Fibroblast of upper back skin (primary cell): ENCODE data around the gene SLIT1.

ENCODE experiments used
- DNase-seq: peaks from one replicate; pipeline ENCODE4 v3.0.0-alpha.2; 2013

SLIT1 gene

DNA sequence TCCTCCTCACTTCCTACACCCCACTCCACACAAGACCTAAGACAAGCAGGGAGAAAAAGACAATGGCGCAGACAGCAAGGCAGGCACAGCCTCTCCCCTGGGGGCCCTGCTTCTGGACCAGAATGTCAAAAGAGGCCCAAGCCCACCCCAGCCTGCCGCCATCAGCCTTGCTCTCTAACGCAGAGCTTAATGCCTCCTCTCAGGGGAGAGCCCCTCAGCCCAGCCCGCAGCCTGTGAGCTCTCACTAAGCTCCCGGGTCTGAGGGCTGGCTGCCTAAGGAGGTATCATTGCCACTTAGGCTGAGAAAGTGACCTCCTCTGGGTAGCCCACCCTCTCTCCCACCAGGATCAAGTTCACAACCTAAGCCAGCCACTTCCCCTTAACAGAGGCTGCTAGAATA lies 16.7 kb downstream of the SLIT1 start:
- no peak for DNase-seq

DNA sequence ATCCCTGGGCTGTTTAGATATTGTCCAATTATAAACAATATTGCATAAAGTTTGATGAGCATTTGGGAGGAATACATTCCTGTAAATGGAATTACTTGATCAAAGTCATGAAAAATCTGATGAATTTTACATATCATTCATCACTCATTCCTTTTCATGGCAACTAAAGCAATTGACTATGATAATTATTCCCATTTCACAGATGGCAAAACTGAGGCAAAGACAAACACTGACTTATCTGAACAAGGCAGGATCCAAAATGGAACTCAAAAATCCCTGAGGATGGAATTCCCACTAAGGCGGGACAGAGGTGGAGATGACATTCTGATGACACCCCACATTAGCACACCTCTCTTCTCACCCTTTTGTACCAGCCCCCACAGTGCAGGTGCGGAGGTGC lies 17.1 kb downstream of the SLIT1 start:
- no peak for DNase-seq

DNA sequence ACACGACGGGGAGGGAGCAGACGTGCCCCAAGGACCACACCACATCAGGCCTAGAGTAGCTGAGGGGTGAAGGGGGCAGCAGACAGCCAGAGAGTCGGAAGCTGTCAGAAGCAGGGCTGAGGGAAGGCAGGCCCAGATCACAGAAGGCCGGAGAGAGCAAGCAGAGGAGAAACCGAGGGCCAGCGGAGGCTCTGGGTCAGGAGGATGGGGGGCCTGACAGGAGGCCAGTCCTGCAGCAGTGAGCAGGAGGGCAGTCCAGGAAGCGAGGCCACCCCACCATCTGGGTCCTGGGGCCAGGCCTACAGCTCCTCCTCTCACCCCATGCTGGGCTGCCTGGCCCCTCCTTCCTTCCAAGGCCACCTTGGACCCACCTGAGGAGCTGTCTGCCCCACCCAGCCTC lies 20.3 kb downstream of the SLIT1 start:
- DNase-seq = no peak

DNA sequence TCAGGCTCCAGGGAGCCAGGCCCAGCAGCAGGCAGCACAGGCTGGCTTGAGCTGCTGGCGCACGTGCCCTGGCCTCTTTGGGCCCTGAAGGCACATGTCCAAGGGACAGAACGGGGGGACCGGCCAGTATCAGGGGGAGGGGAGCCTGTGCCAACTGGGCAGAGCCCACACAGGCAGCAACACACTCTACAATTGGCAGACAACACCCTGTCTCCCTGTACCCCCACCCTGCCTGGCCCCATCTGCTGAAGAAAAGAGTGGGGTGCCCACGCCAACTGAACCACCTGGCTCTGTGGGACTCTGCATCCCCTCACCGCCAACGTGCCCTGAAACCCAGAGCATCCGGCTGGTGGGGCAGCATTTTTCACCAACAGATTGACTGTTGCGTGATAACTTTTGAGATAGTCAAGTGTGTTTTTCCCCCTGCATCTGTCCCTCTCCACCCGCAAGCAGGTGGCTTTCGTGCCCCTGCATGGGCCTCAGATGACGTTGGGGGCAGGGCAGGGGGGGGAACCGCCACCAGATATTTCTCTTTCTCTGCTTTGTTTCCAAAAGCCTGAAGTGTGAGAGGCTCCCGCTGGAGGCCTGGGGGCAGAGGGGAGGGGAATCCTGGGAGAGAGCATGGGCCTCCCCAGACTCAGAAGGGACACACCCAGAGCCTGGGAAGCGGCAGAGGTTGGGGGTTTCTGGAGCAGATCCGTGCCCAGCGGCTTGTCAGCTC lies 21.8 kb downstream of the SLIT1 start:
- DNase-seq = no peak

DNA sequence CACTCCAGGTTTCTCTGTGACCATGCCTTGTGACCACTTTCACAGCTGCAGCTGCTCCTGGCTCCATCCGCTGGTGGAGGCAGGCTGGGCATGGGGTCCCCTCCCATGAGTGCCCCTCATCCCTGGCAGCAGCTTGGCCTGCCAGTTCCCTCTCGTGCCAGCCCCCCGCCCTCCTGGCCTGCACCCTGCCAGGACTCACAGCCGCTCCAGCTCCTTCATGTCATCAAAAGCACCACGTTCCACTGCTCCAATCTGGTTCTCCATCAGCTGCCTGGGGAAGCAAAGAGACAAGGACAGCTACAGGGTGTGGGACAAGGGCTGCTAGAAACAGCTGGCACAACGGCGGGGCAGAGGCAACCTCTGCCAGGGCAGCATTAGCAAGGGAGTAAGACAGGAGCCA lies 22.6 kb downstream of the SLIT1 start:
- DNase-seq = no peak

DNA sequence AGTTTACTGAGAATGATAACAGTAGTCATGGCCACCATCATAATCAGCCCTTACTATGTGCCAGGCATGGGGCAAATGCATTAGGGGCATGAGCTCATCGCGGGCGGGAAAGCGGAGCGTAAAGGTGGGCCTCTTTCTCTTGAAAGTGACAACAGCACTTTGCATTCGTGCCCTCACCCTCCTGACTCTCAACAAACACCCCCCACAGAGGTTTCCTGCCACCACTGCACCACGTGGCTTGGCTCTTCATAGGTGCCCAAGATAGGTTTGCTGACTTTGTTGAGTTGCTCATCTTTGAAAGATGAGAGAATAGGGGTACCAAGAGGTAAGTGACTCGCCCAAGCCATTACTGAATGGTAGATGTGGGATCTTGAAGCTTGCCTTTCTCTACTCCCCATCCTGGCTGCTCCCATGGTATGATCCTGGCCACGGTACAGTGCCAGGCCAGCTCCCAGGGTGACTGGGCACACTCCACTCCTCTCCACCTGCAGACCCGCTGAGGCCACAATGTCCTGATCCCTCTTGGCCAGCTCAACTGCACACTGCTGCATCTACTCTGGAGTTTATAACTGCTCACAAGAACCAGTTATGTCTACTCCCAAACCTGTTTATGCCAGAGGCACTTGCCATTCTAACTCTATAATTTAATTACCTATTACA lies 26.0 kb downstream of the SLIT1 start:
- DNase-seq = no peak

DNA sequence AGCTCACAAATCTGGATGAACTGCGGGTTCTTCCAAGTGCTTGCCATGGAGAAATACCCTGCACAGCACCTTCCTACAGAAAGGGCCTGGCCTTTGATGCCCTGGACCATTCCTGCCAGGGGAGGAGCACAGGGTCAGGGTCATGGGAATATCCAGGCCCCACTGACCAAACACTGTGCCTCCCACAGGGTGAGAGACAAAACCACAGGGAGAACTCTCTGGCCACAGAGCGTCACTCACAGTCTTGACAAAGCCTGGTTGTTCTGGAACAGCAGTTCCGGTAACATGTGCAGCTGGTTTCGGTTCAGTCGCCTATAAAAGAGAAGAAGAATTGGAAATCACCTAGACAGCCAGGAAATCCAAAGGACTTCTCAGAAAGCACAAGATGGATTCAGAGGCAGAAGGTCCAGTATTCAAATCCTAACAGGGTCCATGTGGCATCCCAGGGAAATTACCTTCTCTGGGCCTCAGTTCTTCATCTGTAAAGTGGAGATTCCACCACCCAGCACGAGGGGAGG lies 28.1 kb downstream of the SLIT1 start:
- DNase-seq = no peak

DNA sequence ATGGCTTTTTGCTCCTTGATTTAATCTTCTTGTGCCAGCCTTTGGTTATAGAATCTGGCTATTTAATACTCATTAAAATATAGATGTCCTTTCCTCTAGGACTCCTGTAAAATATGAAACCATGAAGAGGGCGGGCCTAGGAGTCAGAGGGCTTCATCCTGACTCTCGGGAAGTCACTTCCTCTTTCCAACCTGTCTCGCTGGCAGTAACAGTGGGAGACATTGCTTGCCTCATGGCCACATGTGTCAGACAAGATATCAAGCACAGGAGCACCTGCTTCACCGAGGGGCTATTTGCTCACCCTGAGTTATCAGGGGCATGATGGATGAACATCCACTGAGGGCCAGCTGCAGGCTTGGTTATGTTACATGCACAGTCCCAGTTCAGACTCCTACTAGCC lies 31.0 kb downstream of the SLIT1 start:
- no peak for DNase-seq

DNA sequence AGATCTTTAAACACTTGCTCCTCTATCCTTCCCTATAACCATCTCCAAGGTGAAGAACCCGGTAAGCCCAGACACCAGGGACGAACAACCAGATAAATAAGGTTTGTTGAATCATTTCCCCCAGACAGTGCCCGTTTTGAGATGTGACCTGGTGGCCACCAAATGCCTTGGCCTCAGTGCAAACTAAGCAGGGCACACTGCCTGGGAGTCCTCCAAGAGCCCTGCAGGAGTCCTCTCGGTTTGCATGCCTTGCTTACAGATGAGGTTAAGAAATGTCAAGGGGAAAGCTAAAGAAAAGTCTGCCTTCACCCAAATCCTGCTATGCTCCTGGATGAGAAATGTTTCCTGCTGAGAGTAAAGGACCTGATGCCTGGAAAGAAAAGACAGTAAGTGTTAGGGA lies 31.6 kb downstream of the SLIT1 start:
- DNase-seq = no peak

DNA sequence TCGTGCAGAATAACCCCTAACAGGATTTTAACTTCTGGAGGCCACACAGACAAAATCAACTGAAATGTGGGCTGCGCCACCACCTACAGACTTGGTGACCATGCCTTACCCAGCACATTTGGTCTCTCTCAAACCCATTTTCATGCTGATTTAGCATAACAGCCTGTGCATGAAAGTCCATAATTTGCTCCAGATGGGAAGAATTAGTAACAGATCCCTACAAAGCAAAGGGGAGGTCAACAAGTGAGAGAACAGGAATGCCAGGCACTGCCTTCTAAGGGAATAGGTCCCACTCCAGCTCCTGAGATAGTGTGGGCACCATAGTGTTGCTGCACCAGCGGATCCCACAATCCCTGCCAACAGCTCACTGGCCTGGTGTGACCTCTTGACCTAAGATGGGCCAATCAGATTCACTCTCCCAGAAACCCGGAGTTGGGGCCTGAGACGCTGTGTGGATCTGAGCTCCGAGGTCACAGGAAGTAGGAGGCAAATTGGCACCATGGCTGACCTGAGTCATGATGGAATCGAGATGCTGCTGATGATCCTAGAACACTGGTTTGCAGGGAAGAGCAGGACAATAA lies 32.4 kb downstream of the SLIT1 start:
- no peak for DNase-seq

DNA sequence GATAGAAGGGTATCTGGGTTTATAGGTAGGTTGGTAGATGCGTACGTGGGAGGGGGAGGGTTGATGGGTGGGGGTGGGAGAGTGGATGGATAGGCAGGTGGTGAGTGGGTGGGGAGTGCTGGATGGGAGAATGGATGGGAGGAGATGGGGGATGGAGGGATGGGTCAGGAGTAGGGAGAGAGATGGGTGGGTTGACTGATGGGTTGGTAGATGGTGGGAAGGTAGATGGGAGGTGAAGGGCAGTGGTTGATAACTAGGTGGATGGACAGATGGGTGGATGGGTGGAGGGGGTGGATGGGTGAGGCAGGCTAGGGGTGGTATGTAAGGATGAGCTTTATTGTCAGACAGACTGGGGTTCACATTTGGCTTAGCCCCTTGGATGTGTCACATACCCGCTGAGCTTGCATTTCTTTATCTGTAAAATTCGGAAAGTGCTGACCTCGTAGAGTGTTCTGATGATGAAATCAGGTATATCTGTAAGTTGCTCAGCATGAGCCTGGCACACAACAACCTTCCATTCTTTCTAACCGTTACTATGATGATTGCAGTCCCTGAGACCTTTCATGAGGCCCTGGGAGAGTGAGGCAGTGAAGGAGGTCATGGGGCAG lies 34.3 kb downstream of the SLIT1 start:
- no peak for DNase-seq

DNA sequence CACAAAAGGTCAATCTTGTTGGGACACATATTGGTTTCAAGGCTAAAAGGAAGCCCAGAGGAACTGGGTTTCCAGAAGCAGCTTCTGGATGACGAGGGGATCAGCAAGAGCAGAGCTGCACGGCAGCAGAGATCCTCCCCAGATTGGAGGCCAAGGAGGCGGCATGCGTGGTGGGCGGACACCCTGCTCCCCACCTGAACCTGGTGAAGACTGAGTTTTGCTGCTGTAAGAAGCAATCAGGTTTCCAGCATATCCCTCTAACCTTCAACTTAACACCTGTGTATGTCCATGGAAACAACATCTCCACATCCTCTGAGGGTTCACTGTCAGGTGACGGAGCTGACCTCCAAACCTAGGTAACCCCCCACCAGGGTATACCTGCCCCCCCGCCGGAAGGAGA lies 35.1 kb downstream of the SLIT1 start:
- DNase-seq = no peak

DNA sequence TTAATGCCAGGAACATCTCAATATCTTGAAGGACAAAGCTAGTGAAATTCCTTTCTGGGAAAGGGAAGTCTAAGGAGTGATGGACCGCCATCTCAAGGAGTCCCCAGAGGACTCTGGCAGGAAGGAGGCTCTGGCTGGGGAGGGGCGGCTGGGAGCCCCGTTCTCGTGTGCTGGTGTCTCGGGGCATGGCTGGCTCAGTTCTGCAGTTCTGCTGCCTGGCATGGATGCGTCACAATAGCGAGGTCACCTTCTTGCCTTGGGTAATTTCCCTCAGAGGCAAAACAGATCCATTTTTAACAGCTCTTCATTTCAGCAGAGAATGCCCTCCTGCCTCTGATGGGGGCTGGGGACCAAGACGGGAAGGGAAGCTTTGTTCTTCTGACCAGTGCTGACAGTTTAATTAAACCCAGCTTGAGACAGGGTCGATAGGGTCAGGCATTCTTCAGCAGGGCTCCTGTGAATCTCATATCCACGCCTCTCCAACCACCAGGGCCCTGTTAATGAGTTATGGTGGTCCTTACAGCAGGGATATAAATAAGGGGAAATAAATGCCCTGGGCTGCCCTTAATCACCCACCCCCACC lies 35.7 kb downstream of the SLIT1 start:
- no peak for DNase-seq

DNA sequence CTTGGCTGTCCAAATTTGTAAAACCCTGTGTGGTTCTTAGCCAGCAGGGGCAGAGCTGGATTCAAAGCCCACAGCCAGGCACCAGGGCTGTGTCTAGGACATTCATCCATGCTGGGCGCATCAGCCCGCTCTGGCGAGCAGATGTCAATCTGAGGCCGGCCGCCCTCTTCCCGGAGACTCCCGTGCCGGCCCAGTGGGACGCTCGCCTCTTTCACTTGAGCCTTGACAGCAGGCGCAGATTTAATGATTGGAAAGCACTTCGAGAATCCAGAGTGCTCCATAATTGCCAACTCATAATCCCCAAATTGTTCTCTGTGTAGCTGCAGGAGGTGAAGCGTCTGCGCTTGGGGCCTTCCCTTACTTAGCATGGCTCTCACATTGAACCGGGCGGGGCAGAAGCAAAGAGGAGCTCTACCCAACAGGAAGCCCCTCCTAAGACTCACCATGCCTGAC lies 36.7 kb downstream of the SLIT1 start:
- DNase-seq = no peak

DNA sequence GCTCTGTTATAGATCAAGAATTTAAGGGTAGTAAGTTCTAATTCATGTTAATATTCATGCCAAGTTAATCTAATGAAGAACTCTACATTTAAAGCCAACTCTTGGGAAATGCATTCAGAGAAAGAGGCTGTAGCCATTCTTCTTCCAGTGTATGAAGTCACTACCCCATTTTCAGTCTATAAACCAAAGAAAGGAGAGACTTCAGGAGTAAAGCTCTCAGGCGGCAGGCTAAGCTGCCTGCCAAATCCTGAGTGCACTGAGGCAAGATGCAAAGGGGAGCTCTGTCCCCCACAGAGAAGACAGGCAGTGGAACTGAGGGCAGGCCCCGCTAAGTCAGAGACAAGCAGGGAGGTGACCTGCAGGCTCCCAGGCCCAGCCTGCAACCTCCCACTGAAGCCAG lies 41.5 kb downstream of the SLIT1 start:
- DNase-seq = no peak

DNA sequence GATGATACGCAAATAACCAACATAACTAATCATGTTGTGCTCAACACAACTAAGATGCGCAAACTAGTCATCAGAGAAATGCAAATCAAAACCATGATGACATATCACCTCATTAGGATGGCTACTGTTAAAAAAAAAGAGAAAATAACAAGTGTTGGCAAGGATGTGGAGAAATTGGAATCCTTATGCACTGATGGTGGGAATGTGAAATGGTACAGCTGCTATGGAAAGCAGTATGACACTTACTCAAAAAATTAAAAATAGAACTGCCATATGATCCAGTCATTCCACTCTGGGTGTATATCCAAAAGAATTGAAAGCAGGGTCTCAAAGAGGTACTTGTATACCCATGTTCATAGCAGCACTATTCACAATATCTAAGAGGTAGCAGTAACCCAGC lies 42.9 kb downstream of the SLIT1 start:
- no peak for DNase-seq

DNA sequence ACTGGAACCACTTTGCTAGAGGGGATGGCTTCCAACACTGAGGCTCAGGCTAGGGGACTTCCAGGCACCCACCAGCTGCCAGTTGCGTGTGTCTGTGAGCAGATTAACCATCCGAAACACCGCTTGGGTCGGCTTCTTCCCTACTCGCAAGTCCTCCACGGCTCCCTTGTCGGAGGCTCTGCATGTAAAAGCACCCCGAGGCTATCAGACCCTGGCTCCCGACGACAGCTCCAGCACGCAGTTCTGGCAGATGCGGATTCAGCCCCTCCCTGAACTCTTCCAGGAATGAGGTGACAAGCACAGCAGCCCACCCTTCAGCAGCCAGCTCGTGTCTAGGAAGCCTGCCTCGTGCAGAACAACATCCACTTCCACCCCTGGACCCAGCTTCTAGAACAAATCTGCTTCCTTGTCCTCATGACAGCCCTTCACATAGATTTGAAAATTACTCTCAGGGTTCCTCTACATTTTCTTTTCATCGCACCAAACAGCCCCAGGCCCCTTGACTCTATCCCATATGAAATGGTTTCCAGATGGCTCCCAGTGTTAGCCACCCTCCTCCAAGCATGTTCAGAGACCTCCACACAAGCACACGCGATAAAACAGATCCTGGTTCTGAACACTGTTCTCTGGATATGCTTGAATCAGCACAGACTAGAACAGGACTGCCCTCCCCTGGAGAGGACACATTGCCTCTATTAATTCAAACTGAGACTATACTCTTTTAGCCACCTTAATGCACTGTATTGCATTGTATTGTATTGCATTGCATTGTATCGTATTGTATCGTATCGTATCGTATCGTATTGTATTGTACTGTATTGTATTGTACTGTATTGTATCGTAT lies 44.6 kb downstream of the SLIT1 start:
- DNase-seq = no peak

DNA sequence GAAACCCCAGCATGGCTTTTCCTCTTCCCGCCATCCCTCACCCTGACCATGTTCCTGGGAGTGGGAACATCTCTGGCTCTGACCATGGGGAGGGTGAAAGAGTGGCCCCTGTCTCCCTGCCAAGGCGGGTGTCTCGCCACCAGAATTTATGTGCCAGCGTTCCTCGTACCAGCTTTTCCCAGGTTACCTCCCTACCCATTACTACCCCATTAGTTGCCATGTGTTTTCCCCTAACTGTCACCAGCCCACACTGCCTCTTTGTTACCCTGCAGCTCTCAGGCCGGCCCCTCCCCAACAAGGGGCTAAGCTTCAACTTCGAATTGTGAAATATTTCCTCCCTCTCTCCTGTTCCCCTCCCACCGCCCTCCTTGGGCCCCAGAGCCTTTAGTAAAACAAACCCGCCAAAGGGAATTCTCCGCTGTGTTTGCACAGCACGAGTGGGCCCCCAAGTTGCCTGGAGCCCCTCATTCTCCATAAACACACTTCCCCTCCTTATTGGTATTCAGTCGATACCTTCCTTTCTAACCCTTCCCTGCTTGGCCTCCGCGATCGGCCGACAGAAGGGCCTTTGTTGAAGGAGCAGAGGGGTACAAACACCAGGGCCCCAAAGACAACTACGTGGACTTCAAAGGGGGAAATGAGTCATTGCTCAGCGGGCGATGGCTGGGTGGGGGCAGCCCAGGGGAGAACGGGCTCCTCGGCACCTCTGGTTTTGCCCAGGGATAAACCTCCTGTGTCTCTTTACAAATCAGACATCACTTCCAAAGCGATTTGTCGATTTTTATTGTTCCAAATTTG lies 45.5 kb downstream of the SLIT1 start:
- DNase-seq = no peak

DNA sequence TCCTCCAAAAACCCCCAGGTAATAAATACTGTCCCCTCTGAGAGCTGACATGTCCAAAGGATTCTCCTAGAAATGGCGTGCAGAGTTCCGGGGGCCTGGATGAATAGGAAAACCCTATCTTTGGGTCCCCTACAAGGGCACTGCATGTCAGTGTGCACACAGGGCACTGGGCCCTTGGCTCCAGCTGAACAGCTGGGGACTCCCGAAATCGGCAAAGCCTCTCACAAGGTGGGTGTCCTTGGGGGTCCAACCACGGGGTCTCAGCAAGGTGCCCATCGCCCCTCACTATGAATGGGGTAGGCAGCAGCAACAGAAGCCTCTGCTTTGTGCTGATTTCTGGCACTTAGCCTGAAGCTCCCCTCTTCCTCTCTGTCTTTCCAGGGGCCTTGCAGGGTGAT lies 46.1 kb downstream of the SLIT1 start:
- DNase-seq = no peak

DNA sequence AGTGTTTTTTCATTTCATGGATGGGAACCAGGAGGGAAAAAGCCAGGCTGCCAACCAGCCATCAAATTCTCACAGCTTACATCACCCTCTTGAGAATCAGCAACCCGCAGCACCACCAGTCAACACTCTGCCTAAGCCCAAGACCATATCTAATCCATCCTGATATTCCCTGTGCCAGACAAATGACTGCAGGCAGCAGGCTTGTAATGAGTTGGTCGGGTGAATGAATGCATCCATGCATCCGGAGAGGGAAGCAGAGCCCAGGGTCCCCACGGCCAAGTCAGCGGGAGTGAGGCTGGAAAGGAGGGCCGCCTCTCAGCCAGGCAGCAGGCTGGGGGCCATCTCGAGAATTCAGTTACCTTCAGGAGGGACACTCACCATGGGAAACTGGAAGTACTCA lies 46.9 kb downstream of the SLIT1 start:
- DNase-seq = no peak

DNA sequence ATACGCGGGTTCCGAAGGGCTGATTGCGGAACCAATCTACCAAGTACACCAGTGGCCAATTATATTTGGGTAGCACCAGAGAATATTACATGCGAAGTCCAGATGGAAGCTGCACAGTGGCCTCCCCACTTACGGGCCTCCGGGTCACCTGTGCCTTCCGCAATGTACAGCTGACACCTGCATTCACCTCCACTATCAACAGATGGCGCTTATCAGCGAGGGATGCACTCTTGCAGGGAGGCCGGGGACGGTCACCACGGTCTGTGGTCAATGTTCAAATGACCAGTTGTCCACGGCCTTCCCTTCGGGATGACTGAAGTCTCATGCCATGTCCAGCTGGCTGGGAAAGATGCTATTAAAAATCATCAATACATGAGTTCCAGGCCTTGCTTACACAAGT lies 47.6 kb downstream of the SLIT1 start:
- DNase-seq = no peak

DNA sequence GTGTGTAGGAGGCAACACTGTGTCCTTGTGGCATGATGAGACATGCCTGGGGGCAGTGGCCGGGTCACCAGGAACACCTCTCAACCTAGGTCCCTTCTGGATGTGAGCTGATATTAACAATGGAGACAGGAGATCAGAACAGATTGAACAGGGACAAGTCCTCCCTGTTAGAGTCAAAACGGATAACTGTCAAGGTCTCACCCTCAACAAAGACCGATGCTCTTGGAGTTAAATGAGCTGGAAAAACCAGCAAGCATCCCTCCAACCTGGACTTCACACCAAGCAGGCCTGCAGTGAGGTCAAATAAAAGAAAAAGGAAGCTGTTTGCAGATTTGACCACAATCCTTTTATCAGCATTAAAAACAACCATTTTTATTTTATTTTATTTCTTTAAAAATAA lies 49.0 kb downstream of the SLIT1 start:
- DNase-seq = no peak
